Liver (tissue), 2 donors: ENCODE measurements around the gene SIL1.

ENCODE experiments used
- REST ChIP-seq: IDR thresholded peaks from 2 replicates; pipeline ENCODE4 v1.6.1; 2016; ENCODE audit warnings: antibody characterized with exemption, mild to moderate bottlenecking
- TAF1 ChIP-seq: conservative IDR thresholded peaks from 2 replicates; pipeline ENCODE4 v1.6.1; 2016; ENCODE audit warnings: antibody characterized with exemption, mild to moderate bottlenecking
- ZBTB33 ChIP-seq: IDR thresholded peaks from 2 replicates; pipeline ENCODE4 v1.6.1; 2016; ENCODE audit warnings: antibody characterized with exemption
- donor health status: healthy.

GRCh38 chr5:138913773-138914172, 284.4 kb downstream of the SIL1 start:
- TF ChIP-seq TAF1 (no peak), REST (no peak), ZBTB33 (no peak)
